Muscle layer of duodenum (tissue), 2 donors: ENCODE results near the gene ESPNL.

Experiments used
- H3K27ac ChIP-seq: one replicate; pipeline ENCODE4 v1.7.0; 2013; ENCODE audit warnings: mild to moderate bottlenecking, low read length
- H3K27me3 ChIP-seq: one replicate; pipeline ENCODE4 v1.7.0; 2013; ENCODE audit warnings: low read depth, mild to moderate bottlenecking, control low read depth, low read length
- H3K36me3 ChIP-seq, 2 donors: one replicate each; pipeline ENCODE4 v1.7.0; 2013; ENCODE audit warnings: low read length in 2 of 2, control low read depth in 1 of 2, mild to moderate bottlenecking in 1 of 2; ENCODE audit not compliant: insufficient read depth in 2 of 2, control insufficient read depth in 1 of 2
- H3K4me1 ChIP-seq, 2 donors: one replicate each; pipeline ENCODE4 v1.7.0; 2013; ENCODE audit warnings: low read length in 2 of 2, mild to moderate bottlenecking in 2 of 2, control low read depth in 1 of 2, moderate library complexity in 1 of 2; ENCODE audit not compliant: insufficient read depth in 2 of 2, control insufficient read depth in 1 of 2
- H3K4me3 ChIP-seq, 2 donors: one replicate each; pipeline ENCODE4 v1.7.0; 2013; ENCODE audit warnings: low read length in 2 of 2, low read depth in 1 of 2, mild to moderate bottlenecking in 1 of 2
- H3K9me3 ChIP-seq, 2 donors: one replicate each; pipeline ENCODE4 v1.7.0; 2013; ENCODE audit warnings: low read length in 2 of 2, control low read depth in 1 of 2, mild to moderate bottlenecking in 1 of 2; ENCODE audit not compliant: control insufficient read depth in 1 of 2
- donor health status: healthy.

The ESPNL gene

DNA sequence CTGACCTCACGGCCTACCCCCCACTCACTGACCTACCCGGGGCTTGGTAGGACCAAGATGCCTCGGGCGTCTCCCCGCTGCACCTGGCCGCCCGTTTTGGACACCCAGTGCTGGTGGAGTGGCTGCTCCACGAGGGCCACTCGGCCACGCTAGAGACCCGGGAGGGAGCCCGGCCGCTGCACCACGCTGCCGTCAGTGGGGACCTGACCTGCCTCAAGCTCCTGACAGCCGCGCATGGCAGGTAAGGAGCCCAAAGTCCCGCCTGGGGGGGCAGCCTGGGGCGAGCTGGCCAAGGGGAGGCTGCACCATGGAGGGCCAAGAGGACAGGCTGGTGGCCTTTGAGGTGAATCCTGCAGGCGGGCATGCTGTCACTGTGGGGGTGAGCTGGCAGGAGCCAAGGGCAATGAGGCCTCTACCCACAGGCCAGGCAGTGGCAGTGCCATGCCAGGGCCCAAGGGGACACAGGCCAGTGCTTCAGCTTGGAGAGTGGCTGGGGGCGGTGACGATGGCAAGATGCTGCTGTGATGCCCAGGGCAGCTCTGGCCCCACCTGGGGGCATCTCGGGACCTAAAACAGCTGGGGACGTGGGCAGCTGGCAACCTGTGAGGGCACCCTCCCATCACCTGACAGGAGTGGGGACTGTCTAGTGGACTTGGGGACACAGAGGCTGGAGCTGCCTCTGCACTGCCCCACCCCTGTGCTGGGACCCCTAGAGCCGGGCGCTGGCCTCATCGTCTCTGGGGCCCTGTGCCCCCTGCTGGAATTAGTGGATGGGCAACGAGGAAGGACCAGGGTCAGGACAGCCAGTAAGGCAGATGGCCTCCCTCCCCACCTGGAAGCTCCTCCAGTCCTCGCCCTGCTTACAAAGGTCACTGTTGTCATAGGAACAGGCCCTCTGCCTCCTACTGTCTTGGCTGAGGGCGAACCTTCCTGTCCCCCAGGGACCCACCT is 2.0 kb downstream of the ESPNL start:
- H3K27ac ChIP-seq, result no peak overlapping the region
- H3K4me1 ChIP-seq, result peaks cover 0 to 5% of the 10 kb centered on the region in 2 donors
- H3K4me3 ChIP-seq, result no peak overlapping the region
- H3K27me3 ChIP-seq, result no peaks in the 10 kb centered on the region
- H3K9me3 ChIP-seq, result no peaks in the 10 kb centered on the region
- H3K36me3 ChIP-seq, result no peaks in the 10 kb centered on the region

DNA sequence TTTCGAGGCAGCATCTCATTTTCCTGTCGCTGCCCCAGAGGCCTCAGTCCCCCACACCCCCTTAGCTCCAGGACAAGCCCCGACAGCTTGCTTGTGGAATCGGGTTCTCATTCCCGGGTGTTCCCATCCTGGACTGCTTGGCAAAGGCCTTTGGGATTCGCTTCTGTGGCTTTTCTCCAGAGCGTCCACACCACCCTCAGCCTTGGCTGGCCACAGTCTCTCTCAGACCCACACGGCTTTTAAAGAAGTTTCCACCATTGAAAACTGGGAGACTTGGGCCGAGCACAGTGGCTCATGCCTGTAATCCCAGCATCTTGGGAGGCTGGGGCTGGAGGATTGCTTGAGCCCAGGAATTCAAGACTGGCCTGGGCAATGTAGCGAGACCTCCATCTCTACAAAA is 2.7 kb downstream of the ESPNL start:
- Histone ChIP-seq H3K4me3 (no peak overlapping the region), H3K36me3 (no peaks in the 10 kb centered on the region), H3K9me3 (no peaks in the 10 kb centered on the region), H3K4me1 (peaks cover 0 to 5% of the 10 kb centered on the region in 2 donors), H3K27ac (no peak overlapping the region), H3K27me3 (no peaks in the 10 kb centered on the region)

DNA sequence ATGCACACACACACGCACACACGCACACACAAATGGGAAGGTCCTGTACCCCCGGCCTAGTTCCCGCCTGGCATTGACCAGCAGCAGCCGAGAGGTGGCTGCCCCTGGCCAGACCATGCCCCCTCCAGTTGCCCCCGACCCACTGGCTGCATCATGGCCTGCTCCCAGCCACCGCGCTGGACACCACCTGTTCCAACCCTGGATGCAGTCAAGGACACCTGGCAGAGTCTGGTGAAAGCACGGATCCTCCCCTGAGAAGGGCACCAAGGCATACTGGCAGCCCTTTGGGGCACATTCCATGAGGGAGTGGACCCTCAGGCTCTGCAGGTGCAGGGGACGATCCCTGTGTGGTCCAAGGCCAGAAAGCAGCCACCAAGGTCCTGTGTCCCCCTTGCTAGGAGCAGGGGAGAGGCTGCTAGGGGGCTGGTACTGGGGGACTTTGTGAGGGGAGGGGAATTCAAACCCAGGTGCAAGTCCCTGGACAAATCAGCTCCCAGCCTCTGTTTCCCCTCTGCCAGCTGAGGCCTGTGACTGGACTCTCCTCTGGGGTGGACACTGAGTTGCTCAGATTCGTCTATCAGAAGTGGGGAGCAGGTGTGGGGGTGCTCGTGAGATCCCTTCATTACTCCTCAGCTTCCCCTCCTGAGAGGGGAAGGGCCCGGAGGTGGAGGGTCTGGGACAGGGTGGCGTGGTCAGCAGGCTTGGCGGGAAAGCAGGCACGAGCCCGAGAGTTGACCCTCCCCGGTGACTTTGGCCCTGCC is 3.5 kb downstream of the ESPNL start:
- no peak overlapping the region for H3K27ac ChIP-seq
- no peaks in the 10 kb centered on the region for H3K36me3 ChIP-seq
- H3K4me1 ChIP-seq, result peaks cover 0 to 5% of the 10 kb centered on the region in 2 donors
- H3K27me3 ChIP-seq, result no peaks in the 10 kb centered on the region
- H3K4me3 ChIP-seq, result no peak overlapping the region
- H3K9me3 ChIP-seq, result no peaks in the 10 kb centered on the region

DNA sequence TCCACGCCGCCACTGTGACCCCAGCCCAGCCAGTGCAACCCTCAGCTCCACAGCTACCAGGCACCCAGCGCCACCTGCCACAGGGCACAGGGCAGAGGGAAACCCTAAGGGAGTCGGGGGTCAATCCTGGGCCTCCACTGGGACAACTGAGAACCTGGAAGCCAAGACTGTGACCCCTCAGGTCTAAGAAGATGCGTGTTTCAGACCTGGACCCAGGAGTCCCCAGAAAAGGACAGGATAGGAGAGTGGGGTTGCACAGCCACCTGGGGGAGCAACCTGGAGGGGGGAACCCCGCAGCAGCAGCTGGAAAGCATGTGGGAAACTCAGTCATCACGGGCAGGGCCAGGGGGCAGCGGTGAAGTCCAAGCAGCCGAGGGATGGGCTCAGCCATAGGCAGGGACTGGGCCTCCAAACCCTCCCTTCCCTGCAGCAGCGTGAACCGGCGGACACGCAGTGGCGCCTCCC is 4.1 kb downstream of the ESPNL start:
- Histone ChIP-seq H3K4me1 (no peaks in the 10 kb centered on the region), H3K36me3 (no peaks in the 10 kb centered on the region), H3K27me3 (no peaks in the 10 kb centered on the region)

DNA sequence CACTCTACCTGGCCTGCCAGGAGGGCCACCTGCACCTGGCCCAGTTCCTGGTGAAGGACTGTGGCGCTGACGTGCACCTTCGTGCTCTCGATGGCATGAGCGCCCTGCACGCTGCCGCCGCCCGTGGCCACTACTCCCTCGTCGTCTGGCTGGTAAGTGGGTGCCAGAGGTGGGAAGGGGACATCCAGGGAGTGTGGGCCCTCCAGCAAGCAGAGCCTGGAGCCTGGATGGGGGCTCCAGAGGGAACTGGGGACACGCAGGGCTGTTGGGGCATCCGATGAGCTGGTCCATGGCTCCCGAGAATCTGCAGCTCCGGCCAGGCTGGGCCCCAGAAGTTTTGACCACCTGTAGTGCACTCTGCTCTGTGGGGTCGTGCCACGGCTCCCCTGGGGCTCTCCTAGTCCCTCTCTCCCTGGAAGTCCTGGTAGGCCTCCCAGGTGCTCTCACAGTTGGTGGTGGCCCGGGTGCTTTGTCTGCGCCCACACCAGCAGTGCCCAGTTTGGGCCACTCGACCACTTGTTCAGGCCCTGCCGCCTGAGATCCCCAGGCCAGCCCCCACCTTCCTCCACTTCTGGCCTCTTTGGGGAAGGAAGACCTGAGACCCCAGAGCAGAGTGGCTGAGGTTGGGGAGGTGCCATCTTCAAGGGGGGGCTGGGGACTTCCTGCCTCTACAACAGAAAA is 4.7 kb downstream of the ESPNL start:
- H3K27ac ChIP-seq, result no peak overlapping the region
- no peaks in the 10 kb centered on the region for H3K4me1 ChIP-seq
- H3K9me3 ChIP-seq, result no peaks in the 10 kb centered on the region
- no peaks in the 10 kb centered on the region for H3K36me3 ChIP-seq
- no peak overlapping the region for H3K4me3 ChIP-seq
- H3K27me3 ChIP-seq, result no peaks in the 10 kb centered on the region

More for the DNA sequence above, 4.1 kb downstream of the ESPNL start:
- no peak overlapping the region for H3K4me3 ChIP-seq
- no peaks in the 10 kb centered on the region for H3K9me3 ChIP-seq
- no peak overlapping the region for H3K27ac ChIP-seq

DNA sequence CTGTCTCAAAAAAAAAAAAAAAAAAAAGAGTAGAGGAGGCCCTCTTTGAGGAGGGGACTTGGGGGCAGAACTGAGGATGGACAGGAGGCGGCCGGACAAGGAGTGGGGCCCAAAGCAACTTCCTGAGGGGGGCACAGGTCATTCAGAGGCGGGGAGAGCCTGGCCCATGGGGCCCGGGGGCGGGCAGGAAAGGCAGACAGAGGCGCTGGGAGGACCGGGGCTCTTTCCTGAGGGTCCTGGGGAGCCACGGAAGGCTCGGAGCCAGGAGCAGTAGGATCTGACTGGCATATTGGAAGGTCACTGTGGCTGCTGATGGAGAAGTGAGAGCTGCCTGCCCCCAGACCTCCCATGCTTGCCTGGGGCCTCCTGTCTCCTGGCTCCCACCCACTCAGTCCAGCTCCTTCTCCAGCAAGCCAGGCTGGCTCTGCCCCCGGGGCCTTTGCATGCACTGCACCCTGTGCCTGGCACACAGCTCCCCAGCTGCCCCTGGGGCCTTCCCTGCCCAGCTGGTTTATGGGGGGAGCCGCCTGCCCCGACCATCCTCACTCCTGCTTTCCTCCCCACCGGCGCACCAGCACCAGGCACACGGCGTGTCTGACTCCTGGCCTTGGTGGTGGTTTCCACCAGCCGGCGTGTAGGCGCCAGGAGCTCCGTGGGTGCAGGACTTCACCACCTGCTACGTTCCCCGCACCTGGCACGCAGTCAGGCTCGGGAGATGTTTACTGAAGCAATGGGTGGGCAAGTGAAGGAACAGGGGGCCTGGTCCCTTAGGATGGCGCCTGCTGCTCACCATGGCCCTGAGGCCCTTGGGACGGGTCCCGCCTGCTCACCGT is 5.6 kb downstream of the ESPNL start:
- Histone ChIP-seq H3K4me1 (no peaks in the 10 kb centered on the region), H3K27ac (no peak overlapping the region), H3K36me3 (no peaks in the 10 kb centered on the region)

DNA sequence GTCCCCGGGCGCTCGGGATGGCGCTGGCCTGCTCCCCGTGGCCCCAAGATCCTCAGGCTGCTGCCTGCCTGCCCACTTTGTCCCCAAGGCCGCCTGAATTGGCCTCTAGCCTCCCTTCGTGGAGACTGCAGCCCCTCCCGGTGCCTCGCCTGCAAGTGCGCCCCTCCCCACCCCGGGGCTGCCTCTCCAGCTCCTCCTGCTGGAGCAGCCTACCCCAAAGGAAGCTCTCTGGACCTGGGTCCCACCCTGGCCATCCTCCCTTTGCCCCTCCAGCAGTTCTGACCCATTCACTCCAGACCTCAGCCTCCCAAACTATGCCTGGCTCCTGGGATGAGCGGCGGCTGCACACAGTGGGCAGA is 6.2 kb downstream of the ESPNL start:
- H3K27me3 ChIP-seq, result no peaks in the 10 kb centered on the region

More for the DNA sequence above, 5.6 kb downstream of the ESPNL start:
- Histone ChIP-seq H3K4me3 (no peak overlapping the region), H3K27me3 (no peaks in the 10 kb centered on the region), H3K9me3 (no peaks in the 10 kb centered on the region)

DNA sequence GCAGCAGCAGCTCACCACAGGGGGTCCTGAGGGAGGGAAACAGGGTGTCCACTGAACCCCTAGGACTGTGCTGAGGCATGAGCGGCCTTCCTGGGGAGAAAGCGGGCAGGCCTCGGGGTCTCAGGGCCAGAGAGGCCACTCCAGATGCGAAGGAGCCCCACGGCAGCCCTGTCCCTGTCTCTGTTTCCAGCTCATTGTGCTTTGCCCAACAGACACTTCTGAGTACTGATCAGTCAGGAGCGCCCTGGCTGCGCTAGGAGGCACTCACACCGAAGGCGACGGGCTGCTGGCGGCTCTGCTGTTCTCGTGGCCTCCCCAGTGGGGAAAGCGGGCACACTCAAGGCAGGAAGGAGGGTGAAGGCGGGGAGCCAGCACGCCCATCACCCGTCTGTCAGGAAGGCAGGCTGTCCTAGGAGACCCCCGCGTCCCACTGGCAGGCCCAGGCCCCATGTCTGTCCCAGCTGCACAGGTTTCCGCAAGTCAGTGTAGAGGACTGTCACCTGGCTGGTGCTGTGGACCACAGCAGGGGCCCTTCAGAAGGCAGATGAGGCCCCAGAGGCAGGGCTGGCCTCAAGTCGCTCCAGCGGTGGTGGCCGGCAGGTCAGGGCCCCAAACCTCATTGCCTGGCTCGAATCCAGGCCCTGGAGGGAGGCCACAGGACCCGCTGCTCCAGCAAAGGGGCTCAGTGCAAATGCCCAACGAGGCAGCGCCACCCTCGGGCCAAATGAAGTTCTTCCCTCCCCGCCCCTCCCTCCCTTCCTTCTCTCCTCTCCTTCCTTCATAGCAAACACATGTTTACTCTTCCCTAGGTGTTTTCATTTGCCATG is 6.8 kb downstream of the ESPNL start:
- Histone ChIP-seq H3K27ac (no peak overlapping the region), H3K9me3 (no peaks in the 10 kb centered on the region), H3K27me3 (no peaks in the 10 kb centered on the region), H3K36me3 (no peaks in the 10 kb centered on the region), H3K4me3 (no peak overlapping the region), H3K4me1 (no peaks in the 10 kb centered on the region)

More for the DNA sequence above, 6.2 kb downstream of the ESPNL start:
- no peak overlapping the region for H3K27ac ChIP-seq
- H3K4me3 ChIP-seq, result no peak overlapping the region
- H3K9me3 ChIP-seq, result no peaks in the 10 kb centered on the region
- no peaks in the 10 kb centered on the region for H3K36me3 ChIP-seq
- H3K4me1 ChIP-seq, result no peaks in the 10 kb centered on the region

DNA sequence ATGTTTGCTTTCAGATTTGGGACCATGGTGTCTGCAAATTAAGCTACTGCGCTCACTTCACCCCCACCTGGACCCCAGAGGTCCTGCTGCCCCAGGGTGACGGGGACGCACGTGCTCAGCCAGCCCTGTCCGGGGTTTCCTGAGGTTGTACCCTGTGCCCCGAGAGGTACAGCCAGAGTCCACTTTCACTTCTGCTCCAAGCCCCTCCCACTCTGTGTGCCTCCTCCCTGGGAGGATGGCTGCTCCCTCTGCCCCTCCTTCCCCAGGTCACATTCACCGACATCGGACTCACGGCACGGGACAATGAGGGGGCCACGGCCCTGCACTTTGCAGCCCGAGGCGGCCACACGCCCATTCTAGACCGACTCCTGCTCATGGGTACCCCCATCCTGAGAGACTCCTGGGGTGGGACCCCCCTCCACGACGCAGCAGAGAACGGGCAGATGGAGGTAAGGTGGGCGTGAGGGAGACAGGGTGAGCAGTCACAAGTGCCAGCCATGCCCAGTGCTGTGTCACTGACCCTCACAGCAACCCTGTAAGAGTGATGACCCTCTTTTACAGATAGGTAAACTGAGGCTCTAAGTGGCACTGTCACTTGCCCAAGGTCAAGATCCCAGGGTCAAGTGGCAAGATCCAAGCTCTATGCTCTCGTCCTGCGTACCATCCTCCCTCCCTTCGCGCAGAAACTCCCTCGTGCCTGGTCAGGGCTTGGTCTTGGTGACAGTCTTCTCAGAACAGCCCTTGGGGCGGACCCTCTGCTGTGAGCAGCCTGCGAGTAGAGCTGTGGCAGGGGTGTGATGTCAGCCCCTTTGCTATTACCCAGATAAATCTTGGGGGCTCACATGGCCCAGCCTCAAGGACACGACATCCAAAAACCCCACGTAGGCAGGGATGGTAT is 7.6 kb downstream of the ESPNL start:
- no peaks in the 10 kb centered on the region for H3K4me1 ChIP-seq
- no peaks in the 10 kb centered on the region for H3K27me3 ChIP-seq
- H3K9me3 ChIP-seq, result peaks cover 0 to under 1% of the 10 kb centered on the region in 2 donors
- H3K36me3 ChIP-seq, result no peaks in the 10 kb centered on the region
- H3K4me3 ChIP-seq, result no peak overlapping the region
- H3K27ac ChIP-seq, result no peak overlapping the region
